ENCODE measurements around the gene SPATA3.

The SPATA3 gene

DNA sequence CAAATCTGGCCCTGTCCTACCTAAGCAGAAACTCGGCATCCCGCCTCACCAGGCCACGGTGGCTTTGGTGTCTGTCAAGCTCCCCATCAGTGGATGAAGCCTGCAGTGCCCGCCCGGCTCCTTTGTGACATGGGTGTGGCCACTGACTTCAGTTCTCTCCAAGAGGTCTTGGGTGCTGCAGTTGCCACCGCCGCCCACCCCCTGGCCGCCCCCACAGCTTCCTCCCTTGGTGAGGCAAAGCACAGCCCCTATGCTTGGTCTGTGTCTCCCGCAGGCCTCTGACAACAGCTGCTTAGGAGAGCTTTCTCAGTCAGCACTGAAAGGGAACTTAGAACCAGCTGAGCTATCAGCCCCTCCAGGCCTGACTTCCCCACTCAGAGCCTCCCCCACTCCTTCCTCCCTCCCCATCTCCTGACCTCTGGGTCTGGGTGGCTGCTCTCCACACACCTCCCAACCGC lies 48.0 kb upstream of the SPATA3 start:
- Histone ChIP-seq H3K9me3 (ENCODE audit: insufficient read depth, low read length) (no peaks in the 10 kb centered on the region), H3K27ac (ENCODE audit: low read depth, low read length) (no peak overlapping the region), H3K27me3 (ENCODE audit: low read length) (no peaks in the 10 kb centered on the region), H4K20me1 (ENCODE audit: low read depth, low read length) (no peaks in the 10 kb centered on the region), H3F3A (ENCODE audit: insufficient read depth) (no peaks in the 10 kb centered on the region), H3K9me2 (replicated peaks; ENCODE audit: insufficient read depth, low read length) (no peaks in the 10 kb centered on the region), H3K79me2 (ENCODE audit: insufficient read depth, low read length) (no peaks in the 10 kb centered on the region), H3K36me3 (ENCODE audit: low read length) (no peaks in the 10 kb centered on the region), H3K4me3 (ENCODE audit: insufficient read depth, low read length, poor library complexity, severe bottlenecking) (no peak overlapping the region), H2AFZ (ENCODE audit: low read depth, low read length, severe bottlenecking) (no peak overlapping the region), H3K4me2 (ENCODE audit: low read depth, low read length, poor library complexity, severe bottlenecking) (no peak overlapping the region), H3K9ac (ENCODE audit: low read length) (no peak overlapping the region)
- TF ChIP-seq EZH2phosphoT487 (conservative IDR thresholded peaks at IDR 0.05; ENCODE audit: low read length) = no peak
- TF ChIP-seq, protein P1, sequence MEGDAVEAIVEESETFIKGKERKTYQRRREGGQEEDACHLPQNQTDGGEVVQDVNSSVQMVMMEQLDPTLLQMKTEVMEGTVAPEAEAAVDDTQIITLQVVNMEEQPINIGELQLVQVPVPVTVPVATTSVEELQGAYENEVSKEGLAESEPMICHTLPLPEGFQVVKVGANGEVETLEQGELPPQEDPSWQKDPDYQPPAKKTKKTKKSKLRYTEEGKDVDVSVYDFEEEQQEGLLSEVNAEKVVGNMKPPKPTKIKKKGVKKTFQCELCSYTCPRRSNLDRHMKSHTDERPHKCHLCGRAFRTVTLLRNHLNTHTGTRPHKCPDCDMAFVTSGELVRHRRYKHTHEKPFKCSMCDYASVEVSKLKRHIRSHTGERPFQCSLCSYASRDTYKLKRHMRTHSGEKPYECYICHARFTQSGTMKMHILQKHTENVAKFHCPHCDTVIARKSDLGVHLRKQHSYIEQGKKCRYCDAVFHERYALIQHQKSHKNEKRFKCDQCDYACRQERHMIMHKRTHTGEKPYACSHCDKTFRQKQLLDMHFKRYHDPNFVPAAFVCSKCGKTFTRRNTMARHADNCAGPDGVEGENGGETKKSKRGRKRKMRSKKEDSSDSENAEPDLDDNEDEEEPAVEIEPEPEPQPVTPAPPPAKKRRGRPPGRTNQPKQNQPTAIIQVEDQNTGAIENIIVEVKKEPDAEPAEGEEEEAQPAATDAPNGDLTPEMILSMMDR (IDR thresholded peaks at IDR 0.05; ENCODE audit: insufficient read depth, low read length, poor library complexity, severe bottlenecking) = no peak

DNA sequence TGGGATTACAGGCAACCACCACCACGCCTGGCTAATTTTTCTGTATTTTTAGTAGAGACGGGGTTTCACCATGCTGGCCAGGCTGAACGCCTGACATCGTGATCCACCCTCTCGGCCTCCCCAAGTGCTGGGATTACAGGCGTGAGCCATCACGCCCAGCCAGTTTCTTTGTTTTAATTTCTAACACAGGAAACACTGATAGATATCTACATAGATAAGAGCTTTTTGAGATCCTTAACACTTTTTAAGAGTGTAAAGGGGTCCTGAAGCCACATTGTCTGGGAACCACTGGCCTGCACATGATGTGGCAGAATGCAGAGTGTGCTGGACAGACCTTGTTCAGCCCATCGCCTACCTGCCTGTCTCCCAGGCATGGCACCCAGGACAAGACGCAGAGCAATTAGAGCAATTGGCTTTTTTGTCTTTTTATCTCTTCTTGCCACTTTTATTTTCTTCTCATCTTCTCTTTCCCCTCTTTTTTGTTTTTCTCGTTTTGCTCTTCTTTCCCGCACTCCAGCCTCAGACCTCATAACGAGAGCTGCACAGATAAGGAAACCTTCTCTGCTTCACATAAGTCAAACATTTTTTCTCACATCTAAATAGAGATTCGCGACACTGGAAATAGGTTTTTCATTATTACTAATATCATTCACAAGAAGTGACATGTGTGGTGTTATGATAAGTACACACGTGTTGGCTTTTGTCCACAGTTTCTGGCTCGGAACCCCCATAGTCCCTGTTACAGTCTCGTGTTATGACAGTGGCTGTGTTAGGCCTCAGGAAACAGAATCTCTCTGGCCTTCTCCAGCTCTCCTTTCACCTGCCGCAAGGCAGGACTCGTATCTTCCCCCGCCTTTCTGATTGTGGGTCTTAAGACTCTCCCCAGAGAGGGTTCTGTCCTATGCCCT lies 45.7 kb upstream of the SPATA3 start:
- TF ChIP-seq, protein P1 (IDR thresholded peaks at IDR 0.05; ENCODE audit: insufficient read depth, low read length, poor library complexity, severe bottlenecking) = no peak
- no peak for TF ChIP-seq EZH2phosphoT487 (conservative IDR thresholded peaks at IDR 0.05; ENCODE audit: low read length)
- no peak overlapping the region for H3K27ac ChIP-seq (ENCODE audit: low read depth, low read length)
- no peak overlapping the region for H3K4me3 ChIP-seq (ENCODE audit: insufficient read depth, low read length, poor library complexity, severe bottlenecking)
- H3K9ac ChIP-seq (ENCODE audit: low read length) = no peak overlapping the region
- H3F3A ChIP-seq (ENCODE audit: insufficient read depth) = no peaks in the 10 kb centered on the region
- H3K4me2 ChIP-seq (ENCODE audit: low read depth, low read length, poor library complexity, severe bottlenecking) = no peak overlapping the region
- H2AFZ ChIP-seq (ENCODE audit: low read depth, low read length, severe bottlenecking) = no peak overlapping the region
- no peaks in the 10 kb centered on the region for H3K9me2 ChIP-seq (replicated peaks; ENCODE audit: insufficient read depth, low read length)
- no peaks in the 10 kb centered on the region for H3K79me2 ChIP-seq (ENCODE audit: insufficient read depth, low read length)
- H3K27me3 ChIP-seq (ENCODE audit: low read length) = no peaks in the 10 kb centered on the region
- H4K20me1 ChIP-seq (ENCODE audit: low read depth, low read length) = no peaks in the 10 kb centered on the region
- H3K9me3 ChIP-seq (ENCODE audit: insufficient read depth, low read length) = no peaks in the 10 kb centered on the region
- no peaks in the 10 kb centered on the region for H3K36me3 ChIP-seq (ENCODE audit: low read length)

DNA sequence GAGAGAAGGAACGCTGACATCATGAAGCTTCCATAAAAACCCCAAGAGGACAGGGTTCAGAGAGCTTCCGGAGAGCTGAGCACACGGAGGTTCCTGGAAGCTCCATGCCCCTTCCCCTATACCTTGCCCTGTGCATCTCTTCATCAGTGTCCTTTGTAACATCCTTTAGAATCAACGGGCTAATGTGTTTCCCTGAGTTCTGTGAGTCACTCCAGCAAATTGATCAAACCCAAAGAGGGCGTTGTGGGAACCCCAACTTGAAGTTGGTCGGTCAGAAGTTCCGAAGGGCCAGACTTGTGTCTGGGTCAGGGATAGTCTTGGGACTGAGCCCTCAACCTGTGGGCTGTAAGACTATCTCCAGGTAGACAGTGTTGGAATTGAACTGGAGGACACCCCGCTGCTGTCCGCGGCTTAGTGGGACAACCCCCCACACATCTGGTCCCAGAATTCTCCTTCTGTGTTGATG lies 45.0 kb upstream of the SPATA3 start:
- no peaks in the 10 kb centered on the region for H3K79me2 ChIP-seq (ENCODE audit: insufficient read depth, low read length)
- no peaks in the 10 kb centered on the region for H3F3A ChIP-seq (ENCODE audit: insufficient read depth)
- H3K9me2 ChIP-seq (replicated peaks; ENCODE audit: insufficient read depth, low read length) = no peaks in the 10 kb centered on the region
- TF ChIP-seq, protein P1 (IDR thresholded peaks at IDR 0.05; ENCODE audit: insufficient read depth, low read length, poor library complexity, severe bottlenecking) = no peak
- TF ChIP-seq EZH2phosphoT487 (conservative IDR thresholded peaks at IDR 0.05; ENCODE audit: low read length) = no peak
- H4K20me1 ChIP-seq (ENCODE audit: low read depth, low read length) = no peaks in the 10 kb centered on the region
- H2AFZ ChIP-seq (ENCODE audit: low read depth, low read length, severe bottlenecking) = no peak overlapping the region
- no peak overlapping the region for H3K27ac ChIP-seq (ENCODE audit: low read depth, low read length)
- H3K9me3 ChIP-seq (ENCODE audit: insufficient read depth, low read length) = no peaks in the 10 kb centered on the region
- H3K9ac ChIP-seq (ENCODE audit: low read length) = no peak overlapping the region
- H3K27me3 ChIP-seq (ENCODE audit: low read length) = no peaks in the 10 kb centered on the region
- no peak overlapping the region for H3K4me3 ChIP-seq (ENCODE audit: insufficient read depth, low read length, poor library complexity, severe bottlenecking)
- H3K36me3 ChIP-seq (ENCODE audit: low read length) = no peaks in the 10 kb centered on the region
- no peak overlapping the region for H3K4me2 ChIP-seq (ENCODE audit: low read depth, low read length, poor library complexity, severe bottlenecking)

All from SU-DHL-6 (cell line).